IMR-90 (cell line): Measurements from ENCODE around the gene PFDN1.

ENCODE experiments used
- CEBPB ChIP-seq: IDR thresholded peaks from 2 replicates; pipeline ENCODE4 v1.6.1; 2012; ENCODE audit warnings: low read depth, low read length, improper control_type of control experiment
- CTCF ChIP-seq: conservative IDR thresholded peaks from 2 replicates; pipeline ENCODE4 v1.5.1; 2012; ENCODE audit warnings: mild to moderate bottlenecking, low read depth, low read length, improper control_type of control experiment
- POLR2A ChIP-seq: IDR thresholded peaks from 2 replicates; pipeline ENCODE4 v1.6.1; 2012; ENCODE audit warnings: mild to moderate bottlenecking, low read depth, low read length

- TF ChIP-seq CTCF (no peak), POLR2A (no peak), CEBPB (no peak)
Measured at GRCh38 chr5:140339636-140340035, 36.7 kb upstream of the PFDN1 start.
